WTC11 (cell line): ENCODE results near the gene PAIP2. TPM values are rescaled to one million over a fixed set of nuclear protein-coding genes. Genes with fewer than 3 reads are reported as not detected.

Source experiments
- ATAC-seq: fragments of 200-7000 bp; cut with Tn5 transposase; 2 replicates; pipeline ENCODE4 v1.10.0; 2021; ENCODE audit warnings: mild to moderate bottlenecking, moderate library complexity
- CTCF ChIA-PET: fragments of 300-600 bp; sonication (Branson Sonifier 250); formaldehyde crosslinking; loops from one replicate; lab custom pipeline; 2021; ENCODE audit warnings: antibody characterized with exemption; lab: Charles Lee
- POLR2A ChIA-PET: fragments of 350-600 bp; sonication (Branson Sonifier 250); formaldehyde crosslinking; loops from one replicate; lab custom pipeline; 2021; ENCODE audit warnings: antibody characterized with exemption; lab: Charles Lee
- DNase-seq: peaks from one replicate; pipeline ENCODE4 v3.0.0; 2021; ENCODE audit warnings: low spot score
- H3K27ac Mint-ChIP-seq: 2 replicates; pipeline ENCODE4 v1.8.0; 2021; ENCODE audit warnings: mixed read lengths
- H3K27me3 Mint-ChIP-seq: 2 replicates; pipeline ENCODE4 v1.8.0; 2021; ENCODE audit warnings: low read depth, mild to moderate bottlenecking, moderate library complexity, mixed read lengths
- H3K36me3 Mint-ChIP-seq: 2 replicates; pipeline ENCODE4 v1.8.0; 2021; ENCODE audit warnings: mixed read lengths
- H3K4me1 Mint-ChIP-seq: 2 replicates; pipeline ENCODE4 v1.8.0; 2022; ENCODE audit warnings: mixed read lengths
- H3K4me3 Mint-ChIP-seq: 2 replicates; pipeline ENCODE4 v1.8.0; 2021; ENCODE audit warnings: mild to moderate bottlenecking, moderate library complexity, mixed read lengths
- H3K9me3 Mint-ChIP-seq: 2 replicates; pipeline ENCODE4 v1.8.0; 2021; ENCODE audit warnings: mixed read lengths
- AFF4 ChIP-seq: sonication (generic); formaldehyde crosslinking; IDR thresholded peaks from 2 replicates; pipeline ENCODE4 v1.8.1; 2023; ENCODE audit warnings: mild to moderate bottlenecking, missing genetic modification reagents, borderline replicate concordance
- ARID4B ChIP-seq: sonication (generic); formaldehyde crosslinking; IDR thresholded peaks from 2 replicates; pipeline ENCODE4 v1.8.0; 2023; ENCODE audit warnings: missing genetic modification reagents, mild to moderate bottlenecking, borderline replicate concordance
- E2F1 ChIP-seq: sonication (generic); formaldehyde crosslinking; IDR thresholded peaks from 2 replicates; pipeline ENCODE4 v1.8.0; 2022; ENCODE audit warnings: mild to moderate bottlenecking, missing genetic modification reagents
- ETV6 ChIP-seq: sonication (generic); formaldehyde crosslinking; IDR thresholded peaks from 2 replicates; pipeline ENCODE4 v1.8.1; 2022; ENCODE audit warnings: mild to moderate bottlenecking, missing genetic modification reagents
- FOXK1 ChIP-seq: sonication (generic); formaldehyde crosslinking; IDR thresholded peaks from 2 replicates; pipeline ENCODE4 v1.8.0; 2022; ENCODE audit warnings: mild to moderate bottlenecking, moderate library complexity, missing genetic modification reagents
- FOXP1 ChIP-seq: sonication (generic); formaldehyde crosslinking; IDR thresholded peaks from 2 replicates; pipeline ENCODE4 v1.8.0; 2022; ENCODE audit warnings: missing genetic modification reagents, mild to moderate bottlenecking, moderate library complexity, borderline replicate concordance
- NFATC4 ChIP-seq: fragments of 250-450 bp; sonication (Bioruptor Pico); IDR thresholded peaks from 2 replicates; pipeline ENCODE4 v1.9.0; 2021; ENCODE audit warnings: mild to moderate bottlenecking
- PREB ChIP-seq: sonication (generic); formaldehyde crosslinking; IDR thresholded peaks from 2 replicates; pipeline ENCODE4 v1.8.1; 2022; ENCODE audit warnings: mild to moderate bottlenecking, missing genetic modification reagents, moderate library complexity, borderline replicate concordance
- PRRX2 ChIP-seq: fragments of 250-450 bp; sonication (Bioruptor Pico); IDR thresholded peaks from 2 replicates; pipeline ENCODE4 v1.8.0; 2021; ENCODE audit warnings: mild to moderate bottlenecking
- SP1 ChIP-seq: sonication (generic); formaldehyde crosslinking; conservative IDR thresholded peaks from 2 replicates; pipeline ENCODE4 v1.8.1; 2022; ENCODE audit warnings: missing genetic modification reagents
- TCF7 ChIP-seq: sonication (generic); formaldehyde crosslinking; IDR thresholded peaks from 2 replicates; pipeline ENCODE4 v1.8.0; 2022; ENCODE audit warnings: mild to moderate bottlenecking, low read depth, missing genetic modification reagents, moderate library complexity
- TP53 ChIP-seq: sonication (generic); formaldehyde crosslinking; IDR thresholded peaks from 2 replicates; pipeline ENCODE4 v1.8.1; 2023; ENCODE audit warnings: mild to moderate bottlenecking, missing genetic modification reagents
- ZBTB43 ChIP-seq: sonication (generic); formaldehyde crosslinking; IDR thresholded peaks from 2 replicates; pipeline ENCODE4 v1.8.1; 2023; ENCODE audit warnings: mild to moderate bottlenecking, missing genetic modification reagents
- ZNF396 ChIP-seq: fragments of 250-450 bp; sonication (Bioruptor Pico); IDR thresholded peaks from 2 replicates; pipeline ENCODE4 v1.8.0; 2021; ENCODE audit warnings: mild to moderate bottlenecking, moderate library complexity, borderline replicate concordance
- ZNF423 ChIP-seq: fragments of 250-450 bp; sonication (Bioruptor Pico); IDR thresholded peaks from 2 replicates; pipeline ENCODE4 v2.1.2; 2022; ENCODE audit warnings: mild to moderate bottlenecking, moderate library complexity
- total RNA-seq: library from RNA; stranded (reverse); gene quantifications from 3 replicates; pipeline ENCODE4 v1.2.3, GENCODE V29; 2021

Gene PAIP2
- total RNA-seq, 1 experiment from 2014 or later = 126 TPM

GRCh38 chr5:139299486-139299885, 42.2 kb upstream of the PAIP2 start:
- H3K36me3 Mint-ChIP-seq = peaks cover 21% of the 10 kb centered on the region
- ChIA-PET POLR2A (interaction anchor here (0.6 to 2.3 kb wide), 2 partner anchors 12 to 18 kb away, joined by 4 to 6 read pairs; no protein-coding TSS in a partner anchor), CTCF (no interaction called here)
- H3K27me3 Mint-ChIP-seq = no peaks in the 10 kb centered on the region
- peak overlapping the region; percentile 58 for H3K27ac Mint-ChIP-seq
- no peak for DNase-seq
- no peak for ATAC-seq
- H3K4me1 Mint-ChIP-seq = peaks cover 78% of the 10 kb centered on the region
- no peak overlapping the region for H3K4me3 Mint-ChIP-seq
- no peak for TF ChIP-seq ZNF423 (CRISPR knock-in tag)
- TF ChIP-seq AFF4 (CRISPR knock-in tag) = no peak
- no peak for TF ChIP-seq ETV6 (CRISPR knock-in tag)
- TF ChIP-seq FOXK1 (CRISPR knock-in tag) = no peak
- no peak for TF ChIP-seq SP1
- no peak for TF ChIP-seq ZBTB43 (CRISPR knock-in tag)
- no peak for TF ChIP-seq TP53 (CRISPR knock-in tag)
- no peak for TF ChIP-seq ZNF396
- no peak for TF ChIP-seq ARID4B (CRISPR knock-in tag)
- TF ChIP-seq E2F1 (CRISPR knock-in tag) = no peak
- no peak for TF ChIP-seq FOXP1 (CRISPR knock-in tag)
- no peak for TF ChIP-seq PREB (CRISPR knock-in tag)
- no peak for TF ChIP-seq NFATC4 (CRISPR knock-in tag)
- no peak for TF ChIP-seq PRRX2 (CRISPR knock-in tag)
- TF ChIP-seq TCF7 = no peak
- H3K9me3 Mint-ChIP-seq = no peaks in the 10 kb centered on the region
